ENCODE data around the gene RPS24. TPM values are rescaled to one million over a fixed set of nuclear protein-coding genes. Genes with fewer than 3 reads are reported as not detected.

Gene RPS24
- total RNA-seq, 1 experiment from 2014 or later, result 1,941 TPM

DNA sequence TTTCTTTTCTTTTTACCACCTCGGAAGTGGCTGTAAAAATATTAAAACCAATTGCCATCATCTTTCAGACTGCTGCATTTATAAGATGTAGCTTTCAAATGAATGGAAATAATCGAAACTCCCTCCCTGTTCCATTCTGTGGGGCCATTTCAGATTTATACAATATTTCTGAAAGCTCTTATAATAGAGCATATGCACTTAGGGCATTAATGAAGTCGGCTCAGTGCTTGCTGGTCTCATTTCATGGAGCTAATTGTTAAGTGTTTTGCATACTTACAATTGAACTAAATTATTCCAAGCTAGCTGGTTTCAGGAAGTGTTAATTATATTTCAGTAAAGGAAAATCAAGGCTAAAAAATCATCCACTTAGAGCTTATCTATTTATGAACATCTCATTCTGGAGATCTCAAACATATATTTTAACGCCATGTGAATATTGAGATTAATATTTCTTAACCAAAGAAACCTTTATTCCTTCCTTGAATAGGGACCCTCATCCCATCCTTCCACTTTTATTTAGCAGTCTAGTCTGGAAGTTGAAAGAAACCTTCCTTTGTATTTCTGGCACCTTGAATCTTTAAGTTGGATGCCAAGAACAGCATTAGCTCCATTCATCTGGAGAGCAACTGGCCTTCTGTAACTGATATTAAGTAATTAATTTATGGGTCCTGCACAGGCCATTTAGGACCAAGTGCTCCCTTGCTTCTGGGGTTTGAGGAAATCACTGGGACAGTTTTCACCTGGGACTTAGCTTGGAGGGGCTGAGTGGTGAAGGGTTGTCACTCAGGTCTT lies 45.1 kb downstream of the RPS24 start:
- TF ChIP-seq, protein P1, sequence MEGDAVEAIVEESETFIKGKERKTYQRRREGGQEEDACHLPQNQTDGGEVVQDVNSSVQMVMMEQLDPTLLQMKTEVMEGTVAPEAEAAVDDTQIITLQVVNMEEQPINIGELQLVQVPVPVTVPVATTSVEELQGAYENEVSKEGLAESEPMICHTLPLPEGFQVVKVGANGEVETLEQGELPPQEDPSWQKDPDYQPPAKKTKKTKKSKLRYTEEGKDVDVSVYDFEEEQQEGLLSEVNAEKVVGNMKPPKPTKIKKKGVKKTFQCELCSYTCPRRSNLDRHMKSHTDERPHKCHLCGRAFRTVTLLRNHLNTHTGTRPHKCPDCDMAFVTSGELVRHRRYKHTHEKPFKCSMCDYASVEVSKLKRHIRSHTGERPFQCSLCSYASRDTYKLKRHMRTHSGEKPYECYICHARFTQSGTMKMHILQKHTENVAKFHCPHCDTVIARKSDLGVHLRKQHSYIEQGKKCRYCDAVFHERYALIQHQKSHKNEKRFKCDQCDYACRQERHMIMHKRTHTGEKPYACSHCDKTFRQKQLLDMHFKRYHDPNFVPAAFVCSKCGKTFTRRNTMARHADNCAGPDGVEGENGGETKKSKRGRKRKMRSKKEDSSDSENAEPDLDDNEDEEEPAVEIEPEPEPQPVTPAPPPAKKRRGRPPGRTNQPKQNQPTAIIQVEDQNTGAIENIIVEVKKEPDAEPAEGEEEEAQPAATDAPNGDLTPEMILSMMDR (IDR thresholded peaks at IDR 0.05; ENCODE audit: unreplicated experiment), result no peak
- no peaks in the 10 kb centered on the region for H3K4me1 Mint-ChIP-seq (ENCODE audit: low read depth, unreplicated experiment)
- H3K9me3 Mint-ChIP-seq (ENCODE audit: low read depth, unreplicated experiment), result no peaks in the 10 kb centered on the region
- no peak overlapping the region for H3K4me3 Mint-ChIP-seq (ENCODE audit: low read depth, unreplicated experiment)
- intact Hi-C loops (cut with micrococcal nuclease; ENCODE audit: unreplicated experiment), result no loop called here
- no TSS peak for BruUV-seq (replicated peaks)
- no peak overlapping the region for H3K27ac Mint-ChIP-seq (ENCODE audit: unreplicated experiment)
- peaks cover 66% of the 10 kb centered on the region for H3K27me3 Mint-ChIP-seq (ENCODE audit: unreplicated experiment)
- CTCF ChIA-PET, result no interaction called here
- no peaks in the 10 kb centered on the region for H3K36me3 Mint-ChIP-seq (ENCODE audit: insufficient read depth, unreplicated experiment)
- no peak for DNase-seq

DNA sequence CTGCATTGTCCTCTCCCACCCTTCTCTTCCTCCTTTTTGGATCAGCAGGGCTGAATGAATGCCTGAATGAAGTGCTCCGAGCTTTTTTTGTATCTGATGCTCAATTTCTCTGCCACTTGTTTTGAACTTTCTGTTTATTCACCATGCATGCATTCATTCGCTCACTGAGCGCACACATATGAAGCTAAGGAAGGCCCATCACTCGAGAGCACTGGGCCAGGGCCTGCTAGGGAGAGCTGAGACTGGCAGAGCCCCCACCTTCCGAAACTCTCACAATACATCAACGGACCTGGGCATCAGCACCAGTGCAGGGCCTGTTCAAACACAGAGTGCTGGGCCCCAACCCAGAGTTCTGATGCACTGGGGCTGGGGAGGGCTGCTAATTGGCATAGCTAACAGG lies 45.7 kb downstream of the RPS24 start:
- intact Hi-C loops (cut with micrococcal nuclease; ENCODE audit: unreplicated experiment), result no loop called here
- no peaks in the 10 kb centered on the region for H3K36me3 Mint-ChIP-seq (ENCODE audit: insufficient read depth, unreplicated experiment)
- BruUV-seq (replicated peaks), result no TSS peak

DNA sequence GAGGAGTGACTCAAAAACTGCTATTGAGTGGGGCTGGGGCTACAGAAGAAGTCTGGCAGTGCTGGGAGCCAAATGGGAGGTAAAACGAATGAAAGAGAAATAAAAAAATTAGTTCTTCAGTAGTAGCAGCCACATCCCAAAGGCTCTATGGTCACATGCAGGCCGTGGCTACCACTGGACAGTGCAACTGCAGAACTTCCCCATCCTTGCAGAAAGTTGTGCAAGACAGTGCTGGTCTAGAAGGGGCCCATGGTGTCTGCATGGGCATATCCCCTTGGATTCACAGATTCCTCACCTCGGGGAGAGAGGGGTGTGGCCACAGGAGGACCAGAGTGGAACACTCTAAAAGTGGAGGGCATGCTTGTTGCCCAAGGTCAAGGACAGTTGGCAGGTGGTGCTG lies 47.6 kb downstream of the RPS24 start:
- Mint-ChIP-seq H3K36me3 (ENCODE audit: insufficient read depth, unreplicated experiment) (no peaks in the 10 kb centered on the region), H3K27ac (ENCODE audit: unreplicated experiment) (no peak overlapping the region), H3K4me3 (ENCODE audit: low read depth, unreplicated experiment) (no peak overlapping the region), H3K9me3 (ENCODE audit: low read depth, unreplicated experiment) (no peaks in the 10 kb centered on the region), H3K4me1 (ENCODE audit: low read depth, unreplicated experiment) (no peaks in the 10 kb centered on the region), H3K27me3 (ENCODE audit: unreplicated experiment) (peaks cover 91% of the 10 kb centered on the region)
- no peak for DNase-seq
- no TSS peak for BruUV-seq (replicated peaks)
- TF ChIP-seq, protein P1 (IDR thresholded peaks at IDR 0.05; ENCODE audit: unreplicated experiment), result no peak
- CTCF ChIA-PET, result no interaction called here
- intact Hi-C loops (cut with micrococcal nuclease; ENCODE audit: unreplicated experiment), result no loop called here

More for the DNA sequence above, 45.7 kb downstream of the RPS24 start:
- Mint-ChIP-seq H3K4me1 (ENCODE audit: low read depth, unreplicated experiment) (no peaks in the 10 kb centered on the region), H3K4me3 (ENCODE audit: low read depth, unreplicated experiment) (no peak overlapping the region), H3K9me3 (ENCODE audit: low read depth, unreplicated experiment) (no peaks in the 10 kb centered on the region), H3K27me3 (ENCODE audit: unreplicated experiment) (peaks cover 73% of the 10 kb centered on the region), H3K27ac (ENCODE audit: unreplicated experiment) (no peak overlapping the region)
- TF ChIP-seq, protein P1 (IDR thresholded peaks at IDR 0.05; ENCODE audit: unreplicated experiment), result no peak
- CTCF ChIA-PET, result no interaction called here
- no peak for DNase-seq

DNA sequence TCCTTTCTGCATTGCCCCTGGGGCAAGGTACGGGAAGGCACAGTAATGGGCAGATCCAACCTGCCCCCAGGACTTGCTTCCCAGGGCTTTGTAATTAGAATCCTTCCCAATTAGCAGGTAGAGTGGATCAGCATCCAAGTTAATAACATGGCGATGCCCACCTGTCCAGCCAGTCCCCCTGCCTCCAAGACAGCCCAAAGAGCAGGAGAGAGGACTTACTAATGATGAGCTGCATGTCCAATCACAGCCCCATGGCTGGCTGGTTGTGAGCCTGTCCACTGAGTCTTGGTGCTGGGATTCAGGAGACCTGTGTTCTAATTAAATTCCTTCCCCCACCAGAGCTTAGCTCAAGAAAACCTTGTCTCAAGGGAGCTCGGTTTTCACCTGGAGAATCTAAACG lies 49.0 kb downstream of the RPS24 start:
- no TSS peak for BruUV-seq (replicated peaks)
- CTCF ChIA-PET, result no interaction called here
- Mint-ChIP-seq H3K27ac (ENCODE audit: unreplicated experiment) (no peak overlapping the region), H3K9me3 (ENCODE audit: low read depth, unreplicated experiment) (no peaks in the 10 kb centered on the region), H3K4me3 (ENCODE audit: low read depth, unreplicated experiment) (no peak overlapping the region), H3K27me3 (ENCODE audit: unreplicated experiment) (peaks cover 100% of the 10 kb centered on the region), H3K4me1 (ENCODE audit: low read depth, unreplicated experiment) (no peaks in the 10 kb centered on the region), H3K36me3 (ENCODE audit: insufficient read depth, unreplicated experiment) (no peaks in the 10 kb centered on the region)
- TF ChIP-seq, protein P1 (IDR thresholded peaks at IDR 0.05; ENCODE audit: unreplicated experiment), result no peak
- DNase-seq, result no peak
- intact Hi-C loops (cut with micrococcal nuclease; ENCODE audit: unreplicated experiment), result no loop called here

Other genes with a start within 250 kb of the RPS24 start
- gene DLG5, start 107.1 kb upstream of the RPS24 start, total RNA-seq (2022), result 46.0 and 51.0 TPM in 2 replicates
- 26.6 and 30.0 TPM in 2 replicates for gene POLR3A, start 4.3 kb upstream of the RPS24 start, total RNA-seq (2022)

Measured in Calu3 (cell line).